Hematopoietic multipotent progenitor cell treated with erythropoietin and hydrocortisone succinate and interleukin-3 and kit ligand, for 15 days (in vitro differentiated cells): ENCODE measurements around the gene PALS2.
A peak's percentile ranks its signal among the peaks of the same experiment; 100 is the strongest.

Source experiments
- DNase-seq: peaks from one replicate; pipeline ENCODE4 v3.0.0-alpha.2; 2015; ENCODE audit warnings: low spot score

Gene PALS2

DNA sequence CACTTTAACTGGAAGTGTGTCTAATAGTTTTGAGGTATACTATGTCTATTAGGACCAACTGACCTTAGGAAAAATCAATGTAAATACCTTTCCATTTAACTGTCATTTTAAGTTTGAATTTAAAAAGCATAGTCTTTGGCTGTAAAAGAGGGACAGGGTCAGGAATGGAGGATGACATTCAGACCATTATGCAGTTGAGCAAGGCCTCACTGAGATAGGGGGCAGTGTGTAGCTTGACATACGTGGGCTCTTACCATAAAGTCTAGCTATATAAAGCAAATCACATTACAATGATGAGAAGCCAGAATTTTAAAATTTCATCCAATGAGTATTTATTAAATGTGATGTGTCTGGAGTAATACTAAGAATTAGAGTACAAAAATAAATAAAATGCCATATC, 17.9 kb downstream of the PALS2 start:
- no peak for DNase-seq

DNA sequence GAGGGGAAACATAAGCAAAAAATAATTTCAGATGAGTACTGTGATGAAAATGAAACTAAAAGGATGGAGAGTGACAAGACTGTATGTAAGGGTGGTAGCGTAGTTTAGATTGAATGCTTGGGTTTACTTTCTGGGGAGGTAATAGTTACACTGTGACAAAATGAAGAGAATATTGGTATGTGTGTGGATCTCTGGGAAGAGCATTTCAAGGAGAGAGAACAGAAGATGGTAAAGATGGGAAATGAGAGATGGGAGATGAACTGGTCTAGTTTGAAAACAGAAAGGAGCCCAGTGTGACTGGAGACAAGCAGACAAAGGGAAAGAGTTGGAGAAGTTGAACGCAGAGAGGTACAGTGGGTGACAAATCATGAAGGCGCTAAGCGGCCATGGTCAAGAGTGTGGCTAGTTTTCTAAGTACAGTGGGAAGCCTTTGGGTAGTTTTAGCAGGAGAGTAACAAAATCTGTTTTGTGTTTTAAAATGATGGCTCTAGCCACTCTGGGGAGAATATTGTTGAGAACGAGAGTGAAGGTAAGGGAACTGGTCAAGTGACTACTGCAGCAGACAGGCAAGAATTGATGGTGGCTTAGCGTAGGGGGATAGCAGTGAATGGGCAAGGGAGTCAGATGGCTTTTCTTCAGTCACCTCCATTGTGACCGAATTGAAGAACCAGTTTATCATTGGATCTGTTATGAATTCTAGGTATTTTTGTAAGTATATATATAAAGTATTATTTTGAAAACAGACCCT, 22.6 kb downstream of the PALS2 start:
- DNase-seq: no peak

DNA sequence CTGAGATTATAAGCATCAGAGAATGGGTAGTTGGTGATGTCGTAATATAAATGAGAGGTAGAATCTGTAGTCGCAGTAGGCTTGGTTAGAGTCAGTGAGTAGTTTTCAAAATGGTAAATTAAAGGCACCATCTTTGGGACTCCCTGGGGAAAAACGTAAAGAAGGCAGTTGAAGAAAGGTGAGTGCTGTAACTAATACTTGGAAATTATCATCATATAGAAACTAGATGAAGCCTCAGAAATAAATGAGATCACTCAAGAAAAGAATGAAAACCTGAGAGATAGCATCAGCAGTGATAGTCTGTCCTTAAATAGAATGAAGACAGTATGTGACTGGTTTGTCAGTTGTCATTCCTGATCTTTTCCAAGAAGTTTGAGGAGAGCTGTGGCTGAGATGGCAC, 23.8 kb downstream of the PALS2 start:
- DNase-seq: no peak

DNA sequence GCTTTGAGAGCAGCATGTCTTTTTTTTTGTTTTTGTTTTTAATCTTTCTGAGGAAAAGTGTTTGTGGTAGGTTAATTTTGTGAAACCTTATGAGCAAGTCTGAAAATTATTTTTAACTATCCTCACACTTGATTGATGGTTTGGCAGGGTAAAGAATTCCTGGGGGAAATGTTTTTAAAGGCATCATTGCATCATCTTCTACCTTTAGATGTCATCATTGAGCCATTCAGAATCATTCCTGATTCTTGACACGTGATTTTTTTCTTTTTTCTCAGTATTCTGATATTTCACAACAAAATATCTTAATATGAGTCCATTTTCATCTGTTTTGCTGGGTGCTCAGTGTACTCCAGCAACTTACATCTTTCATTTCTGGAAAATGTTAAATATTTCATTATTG, 28.3 kb downstream of the PALS2 start:
- no peak for DNase-seq

DNA sequence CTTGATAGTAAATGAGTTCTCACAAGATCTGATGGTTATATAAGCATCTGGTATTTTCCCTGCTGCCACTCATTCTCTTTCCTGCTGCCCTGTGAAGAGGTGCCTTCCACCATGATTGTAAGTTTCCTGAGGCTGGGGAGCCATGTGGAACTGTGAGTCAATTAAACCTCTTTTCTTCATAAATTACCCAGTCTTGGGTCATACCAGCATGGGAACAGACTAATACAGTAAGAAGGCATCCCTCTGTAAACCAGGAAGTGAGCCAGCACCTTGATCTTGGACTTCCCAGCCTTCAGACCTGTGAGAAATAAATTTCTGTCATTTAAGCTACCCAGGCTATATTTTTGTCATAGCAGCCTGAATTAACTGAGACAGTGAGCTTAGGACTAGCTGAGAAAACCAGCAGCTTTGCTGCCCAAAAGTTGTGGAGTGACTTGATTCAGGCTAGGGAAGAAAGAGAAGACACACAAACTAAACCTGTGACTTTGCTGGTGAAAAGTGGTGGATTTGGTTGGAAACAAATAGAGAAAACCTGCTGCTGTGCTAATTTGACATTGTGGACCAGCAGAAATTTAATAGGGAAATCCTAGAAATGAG, 29.7 kb downstream of the PALS2 start:
- DNase-seq: no peak

DNA sequence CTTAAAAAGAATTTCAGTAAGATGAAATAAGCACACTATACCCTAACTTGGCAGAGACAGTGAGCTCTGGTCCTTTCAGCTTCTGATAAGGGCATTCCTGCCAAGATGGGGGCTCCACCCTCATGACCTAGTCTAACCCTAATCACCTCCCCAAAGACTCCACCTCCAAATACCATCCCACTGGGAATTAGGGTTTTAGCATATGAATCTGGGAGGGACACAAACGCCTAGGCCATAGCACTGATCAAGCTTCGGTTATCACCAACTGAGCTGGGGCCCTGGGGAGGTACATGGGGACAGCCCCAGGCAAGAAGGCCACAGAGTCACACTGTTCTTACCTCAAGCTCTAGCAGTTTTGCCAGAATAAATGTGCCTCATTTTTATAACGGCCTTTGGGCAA, 31.4 kb downstream of the PALS2 start:
- DNase-seq: peak; percentile 71

DNA sequence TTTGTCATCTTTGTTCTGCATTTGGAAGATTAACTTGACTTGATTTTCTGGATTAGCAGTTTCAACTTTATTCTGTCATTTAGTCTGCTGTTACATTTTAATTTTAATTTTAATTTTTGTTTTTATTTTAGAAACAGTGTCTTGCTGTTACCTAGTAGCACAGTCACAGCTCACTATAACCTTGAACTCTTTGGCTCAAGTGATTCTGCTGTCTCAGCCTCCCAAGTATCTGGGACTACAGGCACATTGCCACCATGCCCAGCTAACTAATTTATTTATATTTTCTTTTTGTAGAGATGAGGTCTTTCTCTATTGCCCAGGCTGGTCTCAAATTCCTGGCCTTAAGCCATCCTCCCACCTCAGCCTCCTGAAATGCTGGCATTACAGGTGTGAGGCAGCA, 35.3 kb downstream of the PALS2 start:
- DNase-seq: no peak

DNA sequence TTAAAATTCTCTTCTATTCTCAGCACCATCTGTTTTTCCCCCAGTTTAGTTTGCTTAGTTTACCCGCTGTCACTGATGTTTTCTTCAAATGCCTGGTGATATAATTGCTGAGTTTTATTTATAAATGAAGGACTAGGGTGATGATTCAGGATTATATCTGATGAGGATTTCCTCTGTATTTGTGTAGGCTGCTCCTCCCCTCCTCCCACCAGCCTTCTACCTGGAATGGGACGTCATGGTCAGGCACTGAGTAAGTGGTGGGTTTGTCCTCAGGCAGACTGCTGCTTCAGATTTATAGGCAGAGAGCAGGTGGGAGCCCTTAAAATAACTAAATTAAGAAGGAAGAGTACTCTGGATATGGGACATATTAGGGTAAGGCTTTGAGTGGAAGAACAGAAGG, 35.8 kb downstream of the PALS2 start:
- no peak for DNase-seq

DNA sequence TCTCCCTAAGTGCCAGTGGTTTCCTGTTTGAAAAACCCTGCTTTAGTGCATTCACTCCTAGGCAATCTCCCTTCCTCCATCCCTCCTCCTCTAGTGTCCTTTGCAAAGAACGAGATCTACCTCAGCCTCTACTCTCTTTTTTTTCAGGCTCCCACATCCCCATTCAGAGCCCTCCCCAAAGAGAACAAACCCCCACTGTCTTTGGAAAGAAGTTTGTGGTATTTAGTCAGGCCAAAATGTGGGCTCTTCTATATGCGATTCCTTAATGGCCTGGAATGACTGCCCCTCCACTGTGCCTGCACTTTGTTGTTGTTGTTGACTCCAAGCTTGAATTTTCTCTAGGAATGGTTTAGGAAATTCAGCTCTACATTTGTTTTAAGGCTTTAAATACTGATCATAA, 36.3 kb downstream of the PALS2 start:
- DNase-seq: no peak

DNA sequence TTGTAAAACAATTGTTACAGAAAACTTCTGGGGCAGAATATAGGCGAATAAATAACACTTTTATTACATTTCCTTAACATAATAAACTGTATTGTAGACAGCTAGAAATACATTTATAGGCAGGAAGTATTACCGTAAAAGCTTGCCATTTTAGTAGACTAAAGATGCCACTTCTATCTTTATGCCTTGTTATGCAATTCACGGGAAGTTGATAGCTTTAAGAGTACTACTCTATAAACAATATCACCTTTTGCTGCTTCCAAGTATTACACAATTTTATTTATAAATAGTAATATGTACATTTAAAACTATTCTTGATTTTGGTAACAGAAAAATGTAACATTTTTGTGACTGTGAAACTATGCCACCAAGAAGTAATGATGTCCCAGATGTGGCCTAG, 37.9 kb downstream of the PALS2 start:
- DNase-seq: no peak

DNA sequence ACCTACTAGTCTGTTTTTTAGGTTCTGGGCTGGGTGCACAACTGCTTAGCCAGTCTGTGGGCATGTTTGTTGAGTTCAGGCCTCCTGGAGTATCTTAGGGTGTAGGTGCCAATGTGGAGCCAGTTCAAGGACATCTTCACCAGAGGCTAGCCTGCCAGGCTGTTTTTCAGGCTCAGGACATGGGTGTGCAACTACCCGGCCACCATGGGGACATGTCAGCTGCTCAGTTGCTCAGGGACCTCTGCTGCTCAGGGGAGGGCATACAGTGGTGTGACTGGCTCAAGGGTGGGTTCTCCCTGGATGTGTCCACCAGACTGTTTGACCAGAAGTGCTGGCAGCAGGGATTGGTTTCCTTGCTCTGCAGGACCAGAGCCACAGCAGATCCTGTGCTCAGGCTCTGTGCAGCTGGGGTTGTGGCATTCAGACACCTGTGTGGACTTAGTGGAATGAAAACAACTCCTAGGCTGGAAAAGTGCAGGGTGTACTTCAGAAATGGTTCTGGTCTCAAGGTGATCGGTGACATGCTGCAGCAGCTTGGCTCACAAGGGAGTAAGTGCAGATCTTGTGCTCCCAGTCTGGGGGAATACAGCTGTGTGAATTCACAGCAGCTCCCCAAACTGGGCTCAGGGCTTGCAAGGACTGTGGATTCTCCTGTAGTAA, 44.8 kb downstream of the PALS2 start:
- no peak for DNase-seq

DNA sequence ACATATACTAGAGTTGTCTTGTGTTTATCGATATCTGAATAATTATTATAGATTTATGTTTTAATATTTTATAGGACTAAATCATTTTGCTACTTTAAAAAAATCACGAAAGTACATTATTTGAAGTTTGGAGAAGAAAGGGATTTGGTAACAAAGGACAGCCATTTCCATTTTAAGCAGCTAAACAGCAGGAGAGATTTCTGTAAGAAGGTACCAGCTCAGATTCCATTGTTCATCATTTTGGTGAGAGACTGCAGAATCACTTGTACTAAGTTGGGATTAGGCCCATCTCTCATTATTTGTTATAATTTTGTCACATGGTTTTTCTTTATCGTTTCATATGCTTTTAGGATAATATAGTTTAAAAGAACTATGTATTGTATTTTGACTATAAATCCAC, 46.7 kb downstream of the PALS2 start:
- no peak for DNase-seq

DNA sequence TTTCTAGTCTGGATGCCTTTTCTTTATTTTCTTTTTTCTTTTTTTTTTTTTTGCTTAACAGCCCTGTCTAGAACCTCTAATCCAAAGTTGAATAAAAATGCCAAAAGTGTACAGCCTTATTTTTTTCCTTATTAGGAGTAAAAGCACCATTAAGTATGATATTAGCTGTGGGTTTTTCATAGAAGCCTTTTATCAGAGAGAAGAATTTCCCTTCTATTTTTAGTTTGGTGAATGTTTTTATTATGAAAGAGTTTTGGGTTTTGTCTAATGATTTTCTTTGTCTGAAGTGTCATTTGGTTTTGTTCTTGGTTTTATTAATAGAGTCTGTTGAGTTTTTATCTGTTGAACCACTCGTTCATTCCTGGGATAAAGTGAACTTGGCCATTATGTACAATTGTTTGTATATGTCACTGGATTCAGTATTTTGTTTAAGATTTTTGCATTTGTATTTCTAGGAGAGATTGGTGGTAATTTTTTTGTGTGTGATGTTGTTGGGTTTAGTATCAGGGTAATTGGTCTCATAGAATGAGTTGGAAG, 49.5 kb downstream of the PALS2 start:
- no peak for DNase-seq
